C4-2B (cell line): ENCODE results near the gene TSPAN16.
"Not testable (repeated sequence)": the region's sequence is repeated elsewhere in the genome, so short reads cannot be mapped to it uniquely, and the experiment has no call there.

ENCODE experiments used
- ZFX ChIP-seq: fragments of 450-650 bp; IDR thresholded peaks from 2 replicates; pipeline ENCODE4 v1.6.1; 2017
- TF ChIP-seq, protein P1 (sequence below): fragments of 450-650 bp; conservative IDR thresholded peaks from 2 replicates; pipeline ENCODE4 v1.5.1; 2017; ENCODE audit warnings: mild to moderate bottlenecking

DNA sequence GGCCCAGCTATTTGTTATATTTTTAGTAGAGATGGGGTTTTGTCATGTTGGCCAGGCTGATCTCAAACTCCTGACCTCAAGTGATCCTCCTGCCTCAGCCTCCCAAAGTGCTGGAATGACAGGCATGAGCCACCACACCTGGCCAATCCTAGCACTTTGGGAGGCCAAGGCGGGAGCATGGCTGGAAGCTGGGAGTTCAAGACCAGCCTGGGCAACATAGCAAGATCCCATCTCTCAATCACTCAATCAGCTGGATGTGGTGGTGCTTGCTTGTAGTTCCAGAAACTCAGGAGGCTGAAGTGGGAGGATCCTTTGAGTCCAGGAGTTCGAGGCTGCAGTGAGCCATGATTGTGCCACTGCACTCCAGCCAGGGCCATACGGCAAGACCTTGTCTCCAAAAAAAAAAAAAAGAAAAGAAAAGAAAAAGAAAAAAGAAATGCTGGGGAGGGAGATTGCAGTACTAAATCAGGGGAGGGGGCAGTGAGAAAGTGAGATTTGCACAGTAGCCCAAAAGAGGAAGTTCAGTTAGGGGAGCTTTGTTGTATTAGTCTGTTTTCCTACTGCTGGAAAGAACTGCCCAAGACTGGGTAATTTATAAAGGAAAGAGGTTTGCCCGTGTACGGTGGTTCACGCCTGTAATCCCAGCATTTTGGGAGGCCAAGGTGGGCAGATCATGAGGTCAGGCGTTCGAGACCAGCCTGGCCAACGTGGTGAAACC lies 24.5 kb downstream of the TSPAN16 start:
- TF ChIP-seq, protein P1, sequence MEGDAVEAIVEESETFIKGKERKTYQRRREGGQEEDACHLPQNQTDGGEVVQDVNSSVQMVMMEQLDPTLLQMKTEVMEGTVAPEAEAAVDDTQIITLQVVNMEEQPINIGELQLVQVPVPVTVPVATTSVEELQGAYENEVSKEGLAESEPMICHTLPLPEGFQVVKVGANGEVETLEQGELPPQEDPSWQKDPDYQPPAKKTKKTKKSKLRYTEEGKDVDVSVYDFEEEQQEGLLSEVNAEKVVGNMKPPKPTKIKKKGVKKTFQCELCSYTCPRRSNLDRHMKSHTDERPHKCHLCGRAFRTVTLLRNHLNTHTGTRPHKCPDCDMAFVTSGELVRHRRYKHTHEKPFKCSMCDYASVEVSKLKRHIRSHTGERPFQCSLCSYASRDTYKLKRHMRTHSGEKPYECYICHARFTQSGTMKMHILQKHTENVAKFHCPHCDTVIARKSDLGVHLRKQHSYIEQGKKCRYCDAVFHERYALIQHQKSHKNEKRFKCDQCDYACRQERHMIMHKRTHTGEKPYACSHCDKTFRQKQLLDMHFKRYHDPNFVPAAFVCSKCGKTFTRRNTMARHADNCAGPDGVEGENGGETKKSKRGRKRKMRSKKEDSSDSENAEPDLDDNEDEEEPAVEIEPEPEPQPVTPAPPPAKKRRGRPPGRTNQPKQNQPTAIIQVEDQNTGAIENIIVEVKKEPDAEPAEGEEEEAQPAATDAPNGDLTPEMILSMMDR = not testable (repeated sequence)
- TF ChIP-seq ZFX = not testable (repeated sequence)
